HG03342 (cell line): ENCODE measurements around the gene BTNL8.

Source experiments
- ATAC-seq: cut with Tn5 transposase; IDR thresholded peaks from one replicate; pipeline ENCODE4 v1.9.1; 2021; ENCODE audit warnings: mild to moderate bottlenecking, moderate library complexity; ENCODE audit not compliant: unreplicated experiment

The BTNL8 gene, protein sequence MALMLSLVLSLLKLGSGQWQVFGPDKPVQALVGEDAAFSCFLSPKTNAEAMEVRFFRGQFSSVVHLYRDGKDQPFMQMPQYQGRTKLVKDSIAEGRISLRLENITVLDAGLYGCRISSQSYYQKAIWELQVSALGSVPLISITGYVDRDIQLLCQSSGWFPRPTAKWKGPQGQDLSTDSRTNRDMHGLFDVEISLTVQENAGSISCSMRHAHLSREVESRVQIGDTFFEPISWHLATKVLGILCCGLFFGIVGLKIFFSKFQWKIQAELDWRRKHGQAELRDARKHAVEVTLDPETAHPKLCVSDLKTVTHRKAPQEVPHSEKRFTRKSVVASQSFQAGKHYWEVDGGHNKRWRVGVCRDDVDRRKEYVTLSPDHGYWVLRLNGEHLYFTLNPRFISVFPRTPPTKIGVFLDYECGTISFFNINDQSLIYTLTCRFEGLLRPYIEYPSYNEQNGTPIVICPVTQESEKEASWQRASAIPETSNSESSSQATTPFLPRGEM

DNA sequence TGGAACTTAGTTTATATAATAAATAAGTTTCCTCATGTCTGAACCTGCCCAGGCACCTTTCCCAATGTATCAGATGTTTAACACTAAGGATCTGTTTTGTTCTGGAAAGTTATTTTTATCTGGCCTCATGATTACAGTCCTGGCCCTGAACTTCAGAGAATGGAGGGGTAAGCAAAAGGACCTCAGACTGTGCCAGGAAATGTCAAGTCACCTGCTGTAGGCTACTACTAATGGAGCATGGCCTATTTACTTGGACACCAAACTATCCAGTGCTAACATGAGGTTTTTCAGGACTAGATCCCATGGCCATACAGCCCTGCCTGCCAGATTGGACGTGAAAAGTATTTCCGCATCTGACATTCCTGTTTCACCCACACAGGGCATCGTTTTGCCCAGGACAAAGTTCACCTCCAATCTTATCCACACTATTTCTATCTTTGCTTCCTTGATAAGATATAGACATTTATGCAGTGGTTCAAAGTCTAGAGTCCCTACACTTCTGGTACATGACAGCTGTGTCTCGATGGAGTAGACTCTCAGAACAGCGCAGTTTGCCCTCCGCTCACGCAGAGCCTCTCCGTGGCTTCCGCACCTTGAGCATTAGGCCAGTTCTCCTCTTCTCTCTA is at the start of gene BTNL8:
Gene BTNL8 (plus strand): TSS at position 539 of the 626 bp plus-strand sequence. CDS start 152 bp downstream, outside the sequence.
- no peak for ATAC-seq

DNA sequence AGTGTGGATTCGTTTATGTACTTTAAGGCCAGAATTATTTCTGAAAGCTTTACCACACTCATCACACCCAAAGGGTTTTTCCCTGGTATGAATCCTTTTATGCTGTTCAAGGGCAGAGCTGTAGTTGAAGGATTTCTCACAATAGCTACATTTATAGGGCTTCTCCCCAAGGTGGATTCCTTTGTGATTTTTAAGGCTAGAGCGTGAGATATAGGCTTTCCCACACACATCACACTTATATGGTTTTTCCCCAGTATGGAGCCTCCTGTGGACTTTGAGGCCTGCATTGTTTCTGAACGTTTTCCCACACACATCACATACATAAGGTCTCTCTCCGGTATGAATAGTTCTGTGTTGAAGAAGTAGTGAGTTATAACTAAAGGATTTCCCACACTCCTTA is 49.1 kb upstream of the BTNL8 start:
- no peak for ATAC-seq

DNA sequence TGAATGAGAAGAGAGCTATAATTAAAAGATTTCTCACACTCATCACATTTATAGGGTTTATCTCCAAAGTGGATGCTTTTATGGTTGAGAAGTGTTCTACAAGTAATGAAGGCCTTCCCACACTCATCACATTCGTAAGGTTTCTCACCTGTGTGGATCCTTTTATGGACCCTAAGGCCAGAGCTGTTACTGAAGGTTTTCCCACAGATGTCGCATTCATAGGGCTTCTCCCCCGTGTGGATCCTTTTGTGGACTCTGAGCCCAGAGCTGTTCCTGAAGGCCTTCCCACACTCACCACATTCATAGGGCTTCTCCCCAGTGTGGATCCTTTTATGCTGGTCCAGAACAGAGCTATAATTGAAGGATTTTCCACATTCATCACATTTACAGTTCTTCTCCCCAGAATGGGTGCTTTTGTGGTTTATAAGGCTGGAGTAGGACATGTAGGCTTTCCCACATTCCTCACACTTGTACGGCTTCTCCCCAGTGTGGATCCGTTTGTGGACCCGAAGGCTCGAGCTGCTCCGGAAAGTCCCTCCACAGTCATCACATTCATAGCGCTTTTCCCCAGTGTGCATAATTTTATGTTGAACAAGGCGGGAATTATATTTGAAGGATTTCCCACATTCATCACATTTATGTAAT is 48.4 kb upstream of the BTNL8 start:
- ATAC-seq: no peak

DNA sequence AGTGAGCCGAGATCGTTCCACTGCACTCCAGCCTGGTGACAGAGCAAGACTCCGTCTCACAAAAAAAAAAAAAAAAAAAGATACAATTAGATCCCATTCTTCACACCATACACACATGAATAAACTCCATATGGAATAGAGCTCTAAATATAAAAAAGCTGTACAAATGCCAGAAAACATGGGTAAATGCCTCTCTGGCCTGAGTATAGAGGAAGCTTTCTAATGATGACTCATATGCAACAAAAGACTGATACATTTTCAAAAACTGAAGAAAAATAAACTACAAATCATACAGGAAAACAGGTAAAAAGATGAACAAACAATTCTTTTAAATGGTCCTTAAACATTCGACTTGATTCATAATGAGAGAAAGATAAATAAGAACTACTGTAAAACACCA is 46.5 kb upstream of the BTNL8 start:
- ATAC-seq: no peak

DNA sequence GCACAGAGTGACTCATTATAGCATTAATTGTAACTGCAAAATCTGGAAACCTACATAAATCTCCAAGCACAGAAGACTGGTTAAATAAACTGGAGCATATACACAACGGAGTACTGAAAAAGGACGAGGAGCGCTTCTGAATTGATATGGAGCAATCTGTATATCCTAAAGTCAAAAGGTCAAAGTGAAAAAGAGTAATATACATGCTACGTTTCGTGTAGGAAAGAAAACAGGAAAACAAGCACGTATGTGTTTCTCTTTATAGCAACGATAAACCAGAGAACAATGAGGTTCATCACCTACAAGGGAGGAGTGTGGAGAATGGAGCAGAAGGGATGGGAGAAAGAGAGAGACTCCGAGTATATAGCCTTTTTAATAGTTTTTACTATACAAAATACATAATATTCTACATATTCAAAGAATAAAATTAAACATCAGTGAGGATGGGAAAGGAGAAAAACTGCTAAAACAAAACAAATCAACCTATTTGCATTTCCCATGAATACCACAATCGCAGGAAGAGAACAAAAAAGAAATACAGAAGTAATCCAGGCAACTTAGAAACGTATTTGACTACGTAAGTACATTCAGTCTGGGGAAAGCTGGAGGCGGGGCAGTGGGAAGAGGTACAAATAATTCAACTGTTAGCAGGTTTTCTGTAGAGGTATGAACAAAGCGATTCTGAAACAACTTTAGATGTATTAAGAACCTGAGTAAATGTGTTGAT is 45.7 kb upstream of the BTNL8 start:
- ATAC-seq: no peak

DNA sequence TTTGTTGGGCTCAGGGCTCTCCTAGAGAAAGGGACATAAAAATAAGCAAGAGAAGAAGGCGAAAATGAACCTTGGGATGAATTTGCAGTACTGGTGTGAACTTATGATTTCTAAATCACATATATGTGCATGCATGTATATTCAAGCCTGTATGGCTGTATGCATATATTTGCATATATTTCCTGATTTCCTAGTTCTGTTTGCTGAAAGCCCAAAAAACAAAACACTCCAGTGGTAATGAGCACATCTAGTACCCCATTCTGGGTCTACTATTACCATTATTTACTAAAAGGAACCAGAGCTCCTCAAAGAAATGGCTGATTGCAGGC is 45.1 kb upstream of the BTNL8 start:
- no peak for ATAC-seq

DNA sequence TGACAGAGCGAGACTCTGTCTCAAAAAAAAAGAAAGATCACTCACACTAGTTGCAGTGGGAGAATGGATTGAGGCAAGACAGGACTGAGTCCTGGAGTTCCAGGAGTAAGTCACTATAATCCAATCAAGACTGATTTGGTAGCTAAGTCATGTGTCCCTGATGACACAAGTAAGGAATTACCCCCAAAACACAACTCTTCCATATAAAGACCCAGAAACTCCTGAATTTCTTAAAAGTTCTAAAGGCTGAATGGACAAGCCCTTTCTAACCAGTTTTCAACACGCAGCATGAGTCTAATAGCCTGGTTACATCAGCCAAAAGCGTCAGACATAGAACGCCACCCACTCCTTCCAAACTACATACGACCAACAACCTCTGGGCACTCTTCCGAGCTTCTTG is 40.4 kb upstream of the BTNL8 start:
- ATAC-seq: no peak

DNA sequence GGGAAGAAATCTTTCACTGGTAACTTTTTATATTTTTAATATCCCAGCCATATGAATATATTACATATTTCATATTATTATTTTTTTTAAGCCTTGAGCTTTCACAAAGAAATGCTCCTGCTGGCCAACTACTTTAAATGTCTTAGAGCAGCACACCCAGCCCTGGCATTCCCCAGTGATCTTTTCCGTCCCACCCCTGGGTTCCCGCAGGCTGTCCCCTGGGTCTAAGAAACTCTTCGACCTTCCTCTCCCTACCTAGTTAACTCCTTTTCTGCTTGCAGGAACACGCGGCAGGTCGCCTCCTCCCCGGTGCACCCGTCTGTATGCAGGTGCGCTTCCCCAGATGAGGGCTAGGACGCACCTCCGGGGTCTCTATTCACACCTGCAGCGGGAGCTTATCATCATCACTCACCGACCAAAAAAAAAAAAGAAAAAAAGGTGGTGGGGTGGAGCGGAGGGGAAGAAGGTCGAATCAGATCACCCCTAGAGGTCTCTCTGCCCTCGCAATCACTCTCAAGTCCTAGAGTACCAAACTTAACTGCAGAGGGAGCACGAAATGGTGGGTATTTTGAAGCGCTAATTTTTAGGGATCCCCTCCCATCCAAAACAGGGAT is 38.6 kb upstream of the BTNL8 start:
- peak; percentile 49 for ATAC-seq

DNA sequence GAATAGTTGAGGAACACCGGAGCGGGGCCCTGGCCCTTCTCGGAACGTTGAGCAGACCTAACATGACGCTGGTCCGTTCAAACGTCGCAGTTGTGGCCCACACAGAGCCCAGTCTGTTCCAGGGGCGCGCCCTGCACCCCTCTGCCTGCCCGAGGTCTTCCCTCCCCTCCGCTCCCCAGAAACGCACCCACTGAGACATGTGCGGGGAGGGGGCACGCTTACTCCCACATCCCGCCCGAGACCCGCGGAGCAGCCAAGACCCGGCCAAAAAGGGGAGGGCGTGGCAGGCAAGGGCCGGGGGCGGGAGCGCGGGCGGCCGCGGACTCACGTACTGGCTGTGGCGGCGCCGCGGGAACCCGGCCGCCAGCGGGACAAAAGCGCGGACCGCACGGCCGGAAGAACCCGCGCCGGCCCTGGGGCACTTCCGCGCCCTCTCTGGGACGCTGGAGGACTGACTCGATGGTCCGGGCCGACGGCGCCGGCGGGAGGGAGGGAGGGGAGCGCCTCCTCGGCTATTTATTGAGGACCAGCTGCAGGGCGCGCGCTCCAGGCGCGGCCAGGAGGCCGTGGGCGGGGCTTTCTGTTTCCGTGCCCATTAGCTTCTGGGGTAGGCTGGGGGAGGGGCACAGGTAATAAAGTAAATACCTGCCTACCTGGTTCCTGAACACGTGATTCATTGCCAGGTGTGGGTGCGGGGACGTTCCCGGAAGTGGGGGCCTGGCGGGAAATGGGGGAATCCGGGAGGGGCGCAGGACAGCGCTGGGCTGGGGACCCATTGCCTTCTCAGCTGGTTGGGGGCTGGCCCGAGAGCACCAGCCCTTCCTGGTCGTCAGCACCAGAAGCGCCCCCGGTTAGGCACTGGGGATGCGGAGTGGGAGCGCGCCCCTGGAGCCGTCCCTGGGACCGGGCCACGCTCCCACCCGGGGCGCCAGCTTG is 37.8 kb upstream of the BTNL8 start, which contains the start of gene ZFP62:
Gene ZFP62 (minus strand): TSS at position 390 of the 936 bp plus-strand sequence. CDS start 57 bp downstream, at position 333.
- peak; percentile 90 for ATAC-seq

DNA sequence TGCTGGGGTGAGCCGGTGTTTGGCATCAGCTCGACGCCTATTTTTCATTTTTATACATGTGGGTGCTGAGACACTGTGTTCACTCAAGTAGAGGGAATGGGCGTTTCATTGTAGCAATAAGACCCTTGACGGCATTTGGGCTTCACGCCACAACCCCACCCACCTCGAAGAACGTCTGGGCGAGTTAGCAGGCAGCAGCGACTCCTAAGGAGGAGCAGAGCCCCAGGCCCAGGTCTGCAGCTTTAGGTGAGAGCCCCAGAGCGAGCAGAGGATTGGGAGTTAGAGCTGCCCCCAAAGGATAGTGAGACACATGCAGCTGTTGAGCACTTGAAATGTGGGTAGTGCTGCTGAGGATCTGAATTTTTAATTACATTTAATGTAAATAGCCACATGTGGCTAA is 36.3 kb upstream of the BTNL8 start:
- no peak for ATAC-seq

DNA sequence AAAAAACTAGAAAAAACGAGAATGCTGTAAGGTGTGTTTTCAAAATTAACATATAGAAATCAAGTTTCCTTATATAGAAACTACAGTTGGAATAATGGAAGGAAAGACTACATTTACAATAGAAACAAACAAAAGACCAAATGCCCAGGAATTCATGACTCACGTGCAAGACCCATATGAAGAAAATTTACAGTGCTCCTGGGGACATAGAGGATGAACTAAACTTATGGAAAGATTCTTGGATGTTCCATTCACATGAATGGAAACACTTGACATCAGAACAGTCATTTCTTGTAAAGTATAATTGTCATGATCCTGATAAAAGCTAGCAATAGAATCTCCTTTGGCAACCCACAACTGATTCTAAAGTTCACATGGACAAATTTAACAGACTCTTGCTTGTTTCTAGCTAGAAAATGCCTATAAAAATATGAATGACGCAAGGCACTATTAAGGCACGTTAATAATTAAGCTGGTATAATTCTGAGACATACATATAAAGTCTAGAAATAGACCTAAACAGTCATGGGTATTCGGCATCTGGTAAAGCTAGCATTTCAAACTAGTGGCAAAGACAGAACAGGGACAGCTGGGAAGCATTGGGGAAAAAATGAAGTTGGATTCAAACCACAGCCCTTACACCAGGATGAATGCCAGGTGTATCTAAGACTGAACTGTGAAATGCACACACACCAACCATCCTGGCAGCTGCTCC is 32.8 kb upstream of the BTNL8 start:
- no peak for ATAC-seq

DNA sequence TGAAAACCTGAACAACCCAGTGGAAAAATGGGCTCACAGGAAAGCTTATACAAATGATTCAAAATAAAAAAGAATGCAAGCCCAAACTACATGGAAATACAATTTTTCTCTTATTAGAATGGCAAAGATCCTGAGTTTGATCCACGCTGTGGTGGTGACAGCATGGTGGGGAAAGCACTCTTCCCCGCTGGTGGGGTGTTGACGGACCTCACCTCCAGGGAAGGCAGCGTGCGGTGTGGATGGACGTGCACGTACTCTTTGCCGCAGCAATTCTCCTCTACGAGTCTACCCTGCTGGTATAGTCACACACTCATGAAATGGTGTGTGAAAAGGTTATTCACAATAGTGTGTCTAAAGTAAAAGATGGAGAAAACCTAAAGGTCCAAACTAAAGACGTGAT is 32.0 kb upstream of the BTNL8 start:
- no peak for ATAC-seq

DNA sequence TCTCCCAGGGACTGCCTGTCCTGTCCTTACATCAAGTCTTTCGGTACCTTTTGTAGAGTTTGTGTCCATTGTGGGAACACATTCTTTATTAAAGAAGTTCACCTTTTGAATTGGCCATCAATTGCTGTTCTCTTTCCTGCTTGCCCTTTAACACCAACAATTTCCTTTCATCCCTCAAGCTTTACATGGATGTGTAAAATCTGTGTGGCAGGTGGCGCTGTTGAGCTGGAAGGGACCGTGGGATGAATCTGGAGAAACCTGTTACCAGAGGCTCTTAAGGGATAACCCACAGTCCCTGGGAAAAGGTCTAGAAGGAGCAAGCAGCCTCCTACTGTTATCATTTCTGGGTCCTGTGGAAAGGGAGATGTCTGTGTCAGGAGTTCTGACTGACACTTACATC is 30.0 kb upstream of the BTNL8 start:
- ATAC-seq: peak; percentile 47

DNA sequence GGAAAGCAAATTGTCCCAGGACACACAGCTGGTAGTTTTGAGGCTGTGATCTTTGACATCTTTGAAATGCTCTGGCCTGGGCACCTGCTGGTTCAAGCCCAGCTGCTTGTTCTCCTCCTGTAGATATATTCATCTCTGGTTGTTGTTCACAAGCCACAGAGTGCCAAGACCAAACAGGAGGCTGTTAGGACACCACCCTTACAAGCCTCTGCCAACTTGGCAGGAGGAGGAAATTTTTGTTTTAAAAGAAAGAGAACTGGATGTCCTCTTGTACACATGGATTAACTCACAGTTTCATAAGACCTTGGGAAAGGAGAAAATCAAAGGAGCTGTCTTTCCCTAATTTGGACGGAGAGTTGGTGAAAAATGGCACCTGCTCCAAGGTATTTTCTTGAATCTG is 29.4 kb upstream of the BTNL8 start:
- ATAC-seq: no peak

DNA sequence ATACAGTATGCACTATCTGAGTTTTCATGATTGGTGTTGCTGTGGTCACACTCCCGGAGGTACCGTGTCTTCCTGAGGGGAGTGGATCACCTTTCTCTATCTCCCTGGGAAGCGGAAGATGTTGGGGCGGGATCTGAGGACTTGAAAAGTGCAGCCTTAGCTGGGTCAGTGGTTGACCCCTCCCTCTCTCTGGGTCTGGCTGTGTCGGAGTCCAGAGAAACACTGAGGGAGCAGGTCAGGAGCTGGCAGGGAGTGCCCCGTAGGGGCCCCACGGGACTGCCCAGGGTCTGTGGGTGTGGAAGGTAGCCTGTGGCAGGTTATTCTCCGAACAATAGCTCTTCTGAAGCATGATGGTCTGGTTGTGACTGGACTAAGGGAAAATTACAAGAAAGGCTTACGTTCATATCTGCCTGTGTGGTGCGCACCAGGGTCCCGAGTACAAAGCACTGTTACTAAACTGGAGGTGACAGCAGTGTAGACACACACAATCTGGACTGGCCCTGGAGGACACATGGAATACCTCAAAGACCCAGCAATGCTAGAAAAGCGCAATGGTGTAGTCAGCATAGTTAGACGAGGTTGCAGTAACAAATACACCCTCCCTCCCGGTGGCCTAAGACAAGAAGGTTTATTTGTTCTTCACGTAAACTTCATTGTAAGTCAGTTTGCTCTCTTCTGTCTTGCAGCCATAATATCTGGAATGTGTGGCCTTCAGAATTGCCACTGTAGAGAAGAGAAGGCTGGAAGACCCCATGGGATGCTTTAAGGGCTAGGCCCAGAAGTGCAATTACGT is 28.5 kb upstream of the BTNL8 start:
- no peak for ATAC-seq

DNA sequence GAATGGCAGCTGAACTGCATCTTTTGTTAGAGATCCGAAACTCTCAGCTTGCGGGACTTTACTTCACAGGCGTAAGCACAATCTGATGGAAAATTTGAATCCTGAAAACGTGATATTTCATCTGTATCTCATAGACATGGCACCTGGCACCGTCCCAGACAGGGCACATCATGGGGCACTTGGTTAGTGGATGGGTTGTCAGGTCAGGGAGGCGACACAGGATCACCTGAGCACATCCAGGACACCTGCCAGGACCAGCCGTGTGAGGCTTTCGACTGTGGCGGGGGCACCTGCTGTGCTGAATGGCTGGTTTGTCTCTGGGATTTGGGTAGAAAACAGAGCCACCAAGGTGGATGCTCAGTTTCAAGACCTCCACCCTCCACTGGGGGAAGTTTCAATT is 26.5 kb upstream of the BTNL8 start:
- no peak for ATAC-seq

DNA sequence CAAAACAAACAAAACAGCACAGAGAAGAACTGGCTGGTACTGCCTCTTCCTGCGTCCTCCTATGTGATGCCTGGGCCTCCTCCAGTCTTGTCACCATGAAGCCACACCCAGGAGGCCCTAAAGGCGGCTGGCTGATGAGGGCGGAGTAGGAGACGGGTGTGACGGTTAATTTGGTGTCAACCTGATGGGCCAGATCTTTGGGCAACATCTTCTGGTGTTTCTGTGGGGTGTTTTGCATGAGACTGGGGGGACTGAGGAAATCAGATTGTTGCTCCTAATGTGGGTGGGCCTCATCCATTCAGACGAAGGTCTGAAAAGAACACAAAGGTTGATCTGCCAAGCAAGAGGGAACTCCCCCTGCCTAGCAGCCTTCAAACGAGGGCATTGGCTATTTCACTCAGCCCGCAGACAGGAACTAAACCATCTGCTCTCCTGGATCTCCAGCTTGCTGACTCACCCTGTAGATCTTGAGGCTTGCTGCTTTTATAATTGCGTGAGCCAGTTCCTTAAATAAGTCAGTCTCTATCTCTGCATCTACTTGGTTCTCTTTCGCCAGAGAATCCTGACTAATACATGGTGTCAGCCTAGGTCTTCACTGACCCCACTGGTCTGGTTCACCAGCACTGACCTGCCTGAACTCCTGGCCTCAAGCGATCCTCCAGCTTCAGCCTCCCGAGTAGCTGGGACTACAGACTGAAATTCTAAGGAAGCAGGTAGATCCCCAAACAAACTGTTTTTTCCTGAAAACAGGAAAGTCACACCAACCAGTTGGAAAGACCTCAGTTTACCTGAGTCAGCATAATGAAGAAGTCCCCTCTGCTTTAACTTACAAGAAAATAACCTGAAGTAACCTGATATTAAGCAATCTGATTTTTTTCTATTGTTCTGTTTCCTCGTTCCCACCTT is 25.1 kb upstream of the BTNL8 start:
- no peak for ATAC-seq
